Measurements from ENCODE around the gene SH3PXD2B.

GRCh38 chr5:172353846-172354245 is 100.5 kb downstream of the SH3PXD2B start:
- TF ChIP-seq PREB (CRISPR knock-in tag; IDR thresholded peaks at IDR 0.05; ENCODE audit: borderline replicate concordance) (no peak), ZNF416 (CRISPR knock-in tag; IDR thresholded peaks at IDR 0.05) (no peak), PRRX2 (CRISPR knock-in tag; IDR thresholded peaks at IDR 0.05) (no peak), CTCF (IDR thresholded peaks at IDR 0.05) (no peak), FOXK1 (CRISPR knock-in tag; IDR thresholded peaks at IDR 0.05) (no peak), JUN (CRISPR knock-in tag; IDR thresholded peaks at IDR 0.05) (no peak), ZBTB21 (CRISPR knock-in tag; IDR thresholded peaks at IDR 0.05; ENCODE audit: borderline replicate concordance) (no peak)
